ENCODE data around the gene MUC6. TPM values are rescaled to one million over a fixed set of nuclear protein-coding genes. Genes with fewer than 3 reads are reported as not detected.

The MUC6 gene
- total and polyA plus RNA-seq, 2 of the 8 experiments (the other 6 are each of a cell fraction or from before 2014, with no cell fraction given) = not detected

GRCh38 chr11:987671-988070 is 48.8 kb downstream of the MUC6 start:
- CTCF ChIA-PET (ENCODE audit: partially characterized antibody) = interaction anchor here (0.6 to 2.3 kb wide), 5 partner anchors 12 to 1982 kb away, joined by 3 to 9 read pairs (median 4); no protein-coding TSS in a partner anchor
- no peak overlapping the region for H3K14ac ChIP-seq (ENCODE audit: insufficient read length)
- no peaks in the 10 kb centered on the region; a peak in 1 of 4 replicates for H3K79me2 ChIP-seq (ENCODE audit: control insufficient read depth in 1 of 2, insufficient read depth in 2 of 2, low read length in 2 of 2)
- H4K20me1 ChIP-seq (replicated peaks in 1 of 2; ENCODE audit: control insufficient read depth in 1 of 2, insufficient read depth in 2 of 2, low read length in 2 of 2) = peaks cover 0 to 17% of the 10 kb centered on the region in 2 experiments
- TF ChIP-seq RNF2 (IDR thresholded peaks at IDR 0.05; ENCODE audit: borderline replicate concordance, low read depth, low read length, missing control alignments, poor library complexity, severe bottlenecking) (no peak), SIRT6 (IDR thresholded peaks at IDR 0.05; ENCODE audit: low read length) (no peak), SIX5 (IDR thresholded peaks at IDR 0.05; ENCODE audit: low read depth, low read length) (no peak), RFX5 (IDR thresholded peaks at IDR 0.05; ENCODE audit: borderline replicate concordance, low read depth, low read length) (no peak)
- H3K36me3 ChIP-seq (ENCODE audit: control insufficient read depth in 2 of 4, insufficient read depth in 4 of 4, low read length in 3 of 4) = peaks cover 12 to 50% (median 41%) of the 10 kb centered on the region in 4 experiments; a peak in 7 of 8 replicates
- 0 out of 2 replicates have a peak, but pooled peaks cover 2% of the 10 kb centered on the region for H3K79me1 ChIP-seq (ENCODE audit: low read depth, low read length)
- no peak overlapping the region for H2AFZ ChIP-seq (ENCODE audit: low read length)
- no peaks in the 10 kb centered on the region for H3K23me2 ChIP-seq (ENCODE audit: low read depth, low read length)
- no peak for FAIRE-seq
- H3K4me3 ChIP-seq (ENCODE audit: extremely low read depth in 1 of 4, insufficient read depth in 2 of 4, low read depth in 3 of 4, low read length in 4 of 4) = no peak overlapping the region
- no peak overlapping the region for H3K18ac ChIP-seq (ENCODE audit: extremely low read depth, low read length)
- H3K56ac ChIP-seq (replicated peaks; ENCODE audit: insufficient read length, low read depth, low read length) = no peak overlapping the region
- H2BK20ac ChIP-seq (ENCODE audit: low read length) = no peak overlapping the region
- H3K9me3 ChIP-seq (ENCODE audit: insufficient read depth in 2 of 2, low read depth in 1 of 2, low read length in 1 of 2) = no peaks in the 10 kb centered on the region
- H2BK120ac ChIP-seq (replicated peaks; ENCODE audit: low read depth, low read length) = no peak overlapping the region
- H3K4me2 ChIP-seq (ENCODE audit: insufficient read depth in 1 of 2, low read depth in 2 of 2, low read length in 2 of 2) = no peak overlapping the region
- H3K9ac ChIP-seq (replicated peaks in 1 of 4; ENCODE audit: extremely low read depth in 1 of 4, low read depth in 3 of 4, low read length in 3 of 4) = no peak overlapping the region
- POLR2A ChIA-PET (ENCODE audit: partially characterized antibody) = interaction anchor here (1.2 kb wide), 1 partner anchor 20 kb away, joined by 3 read pairs; no protein-coding TSS in a partner anchor
- H4K91ac ChIP-seq (replicated peaks; ENCODE audit: insufficient read length, low read length) = no peak overlapping the region
- H2BK12ac ChIP-seq (ENCODE audit: low read depth, low read length) = no peak overlapping the region
- no peaks in the 10 kb centered on the region; a peak in 1 of 7 replicates for H3K4me1 ChIP-seq (replicated peaks in 1 of 4; ENCODE audit: control insufficient read depth in 3 of 4, insufficient read depth in 4 of 4, low read length in 3 of 4)
- H3K27ac ChIP-seq (ENCODE audit: low read depth, low read length) = no peak overlapping the region
- no peak overlapping the region for H2AK5ac ChIP-seq (ENCODE audit: low read depth, low read length)
- H4K8ac ChIP-seq (ENCODE audit: extremely low read depth, insufficient read depth, low read length) = no peak overlapping the region
- H3K23ac ChIP-seq (ENCODE audit: insufficient read length) = no peak overlapping the region
- no peaks in the 10 kb centered on the region for H3K27me3 ChIP-seq (replicated peaks in 1 of 4; ENCODE audit: control insufficient read depth in 3 of 4, extremely low read depth in 1 of 4, insufficient read depth in 3 of 4, low read length in 3 of 4)
- H4K5ac ChIP-seq (ENCODE audit: insufficient read length, low read depth, low read length) = no peak overlapping the region
- 95% methylated on average over 15 of the region's 15 CpGs; no CpG with 5 or more reads in 1 of the 2 experiments for WGBS, 2 experiments (ENCODE audit: extremely low coverage in 1 of 2, insufficient coverage in 1 of 2, insufficient read length in 1 of 2, insufficient replicate concordance in 2 of 2, low coverage in 1 of 2, low lambda C conversion rate in 2 of 2, missing lambda C conversion rate in 1 of 2)
- no peak overlapping the region for H2BK15ac ChIP-seq (ENCODE audit: low read length)
- H2BK5ac ChIP-seq (ENCODE audit: low read depth, low read length) = no peak overlapping the region
- no peak overlapping the region for H3K4ac ChIP-seq (replicated peaks; ENCODE audit: insufficient read length, low read depth, low read length)
- DNase-seq (ENCODE audit: low read depth in 1 of 2, low spot score in 2 of 2) = no peak

Measured in H1 (cell line).